H1 (cell line): Measurements from ENCODE around the gene CDC25C. TPM values are rescaled to one million over a fixed set of nuclear protein-coding genes. Genes with fewer than 3 reads are reported as not detected.

ENCODE experiments used
- CTCF ChIA-PET: fragments of 300-600 bp; sonication (Branson Sonifier 250); formaldehyde crosslinking; loops from one replicate; lab custom pipeline; 2021; ENCODE audit not compliant: partially characterized antibody; lab: Charles Lee
- POLR2A ChIA-PET: fragments of 300-600 bp; sonication (Branson Sonifier 250); formaldehyde crosslinking; loops from one replicate; lab custom pipeline; 2021; ENCODE audit warnings: inconsistent platforms; ENCODE audit not compliant: partially characterized antibody; lab: Charles Lee
- DNase-seq, 2 experiments: peaks; one replicate each; pipeline versions ENCODE4 v3.0.0 to v3.0.0-alpha.2; 2010 to 2022; ENCODE audit warnings: low spot score in 2 of 2, low read depth in 1 of 2, mixed read lengths in 1 of 2
- FAIRE-seq: peaks from 2 replicates; lab custom pipeline; 2011; peaks lifted over from hg19 to GRCh38; lab: Jason Lieb, UNC
- H2AFZ ChIP-seq: 2 replicates; pipeline ENCODE4 v1.8.1; 2012; ENCODE audit warnings: low read length, inconsistent platforms
- H2AK5ac ChIP-seq: 2 replicates; pipeline ENCODE4 v1.6.1; 2013; ENCODE audit warnings: low read depth, low read length
- H2BK120ac ChIP-seq: replicated peaks from 2 replicates; pipeline ENCODE3; 2013; ENCODE audit warnings: low read depth, low read length, inconsistent platforms
- H2BK12ac ChIP-seq: 2 replicates; pipeline ENCODE4 v1.6.1; 2013; ENCODE audit warnings: low read depth, low read length
- H2BK15ac ChIP-seq: 2 replicates; pipeline ENCODE4 v1.6.1; 2013; ENCODE audit warnings: low read length
- H2BK20ac ChIP-seq: 2 replicates; pipeline ENCODE4 v1.6.1; 2013; ENCODE audit warnings: low read length
- H2BK5ac ChIP-seq: 2 replicates; pipeline ENCODE4 v1.6.1; 2013; ENCODE audit warnings: low read depth, low read length
- H3K14ac ChIP-seq: 2 replicates; pipeline ENCODE4 v1.6.1; 2013; ENCODE audit warnings: inconsistent platforms; ENCODE audit not compliant: insufficient read length
- H3K18ac ChIP-seq: 2 replicates; pipeline ENCODE4 v1.6.1; 2013; ENCODE audit warnings: low read length; ENCODE audit errors: extremely low read depth
- H3K23ac ChIP-seq: 2 replicates; pipeline ENCODE4 v1.6.1; 2013; ENCODE audit warnings: inconsistent platforms; ENCODE audit not compliant: insufficient read length
- H3K23me2 ChIP-seq: 2 replicates; pipeline ENCODE4 v1.6.1; 2013; ENCODE audit warnings: low read depth, low read length
- H3K27ac ChIP-seq: 2 replicates; pipeline ENCODE4 v1.6.1; 2011; ENCODE audit warnings: low read depth, low read length, inconsistent platforms
- H3K27me3 ChIP-seq, 4 experiments: replicated peaks in 1 of 4; 1 replicate in 1 of 4; 2 replicates in 3 of 4; pipeline versions ENCODE4 v1.6.1 to v1.8.1; 2011 to 2013; ENCODE audit warnings: low read length in 3 of 4, mild to moderate bottlenecking in 3 of 4, inconsistent platforms in 2 of 4, mixed read lengths in 2 of 4, moderate library complexity in 1 of 4; ENCODE audit not compliant: control insufficient read depth in 3 of 4, insufficient read depth in 3 of 4; ENCODE audit errors: extremely low read depth in 1 of 4
- H3K36me3 ChIP-seq, 4 experiments: 2 replicates each; pipeline versions ENCODE4 v1.6.1 to v1.8.1; 2011 to 2013; ENCODE audit warnings: mild to moderate bottlenecking in 4 of 4, low read length in 3 of 4, moderate library complexity in 2 of 4, control low read depth in 1 of 4, inconsistent platforms in 1 of 4; ENCODE audit not compliant: insufficient read depth in 4 of 4, control insufficient read depth in 2 of 4
- H3K4ac ChIP-seq: replicated peaks from 2 replicates; pipeline ENCODE3; 2013; ENCODE audit warnings: low read length, low read depth, mixed read lengths, inconsistent platforms; ENCODE audit not compliant: insufficient read length
- H3K4me1 ChIP-seq, 4 experiments: replicated peaks in 1 of 4; 1 replicate in 1 of 4; 2 replicates in 3 of 4; pipeline versions ENCODE4 v1.6.1 to v1.8.1; 2011 to 2013; ENCODE audit warnings: low read length in 3 of 4, inconsistent platforms in 2 of 4, mixed read lengths in 1 of 4; ENCODE audit not compliant: insufficient read depth in 4 of 4, control insufficient read depth in 3 of 4
- H3K4me2 ChIP-seq, 2 experiments: 2 replicates each; pipeline versions ENCODE4 v1.6.1 to v1.8.1; 2011 to 2013; ENCODE audit warnings: low read depth in 2 of 2, low read length in 2 of 2, control low read depth in 1 of 2, inconsistent platforms in 1 of 2, mild to moderate bottlenecking in 1 of 2; ENCODE audit not compliant: insufficient read depth in 1 of 2
- H3K4me3 ChIP-seq, 4 experiments: fragments of 200-600, 300-600 bp in 1 of 4; sonication (generic), shearing (Covaris generic), sonication (Bioruptor Twin) in 1 of 4; 2 replicates each; pipeline versions ENCODE4 v1.5.1 to v1.8.1; 2011 to 2016; ENCODE audit warnings: low read length in 4 of 4, low read depth in 3 of 4, control low read depth in 2 of 4, inconsistent platforms in 2 of 4, mild to moderate bottlenecking in 2 of 4, mixed read lengths in 1 of 4, moderate library complexity in 1 of 4; ENCODE audit not compliant: insufficient read depth in 2 of 4; ENCODE audit errors: extremely low read depth in 1 of 4
- H3K56ac ChIP-seq: replicated peaks from 2 replicates; pipeline ENCODE3; 2013; ENCODE audit warnings: low read depth, mild to moderate bottlenecking, mixed read lengths, low read length, inconsistent platforms; ENCODE audit not compliant: insufficient read length
- H3K79me1 ChIP-seq: 2 replicates; pipeline ENCODE4 v1.6.1; 2013; ENCODE audit warnings: low read depth, low read length, control low read depth
- H3K79me2 ChIP-seq, 2 experiments: 2 replicates each; pipeline versions ENCODE4 v1.6.1 to v1.8.1; 2012 to 2013; ENCODE audit warnings: low read length in 2 of 2, mild to moderate bottlenecking in 2 of 2, inconsistent platforms in 1 of 2; ENCODE audit not compliant: insufficient read depth in 2 of 2, control insufficient read depth in 1 of 2
- H3K9ac ChIP-seq, 4 experiments: replicated peaks in 1 of 4; 1 replicate in 1 of 4; 2 replicates in 3 of 4; pipeline versions ENCODE4 v1.6.1 to v1.8.1; 2011 to 2013; ENCODE audit warnings: low read depth in 3 of 4, low read length in 3 of 4, control low read depth in 2 of 4, mild to moderate bottlenecking in 2 of 4, moderate library complexity in 2 of 4, inconsistent platforms in 1 of 4; ENCODE audit errors: extremely low read depth in 1 of 4
- H3K9me3 ChIP-seq, 2 experiments: 2 replicates each; pipeline versions ENCODE4 v1.6.1 to v1.8.1; 2012 to 2013; ENCODE audit warnings: mild to moderate bottlenecking in 2 of 2, moderate library complexity in 2 of 2, control low read depth in 1 of 2, inconsistent platforms in 1 of 2, low read depth in 1 of 2, low read length in 1 of 2, mixed read lengths in 1 of 2; ENCODE audit not compliant: insufficient read depth in 2 of 2
- H4K20me1 ChIP-seq, 2 experiments: replicated peaks in 1 of 2; 2 replicates each; pipeline versions ENCODE3 to v1.8.1; 2011 to 2013; ENCODE audit warnings: inconsistent platforms in 2 of 2, low read length in 2 of 2, mild to moderate bottlenecking in 1 of 2; ENCODE audit not compliant: insufficient read depth in 2 of 2, control insufficient read depth in 1 of 2
- H4K5ac ChIP-seq: 2 replicates; pipeline ENCODE4 v1.6.1; 2013; ENCODE audit warnings: low read length, low read depth, mixed read lengths, inconsistent platforms; ENCODE audit not compliant: insufficient read length
- H4K8ac ChIP-seq: 2 replicates; pipeline ENCODE4 v1.8.0; 2013; ENCODE audit warnings: mild to moderate bottlenecking, moderate library complexity, low read length, inconsistent platforms; ENCODE audit not compliant: insufficient read depth; ENCODE audit errors: extremely low read depth
- H4K91ac ChIP-seq: replicated peaks from 2 replicates; pipeline ENCODE3; 2013; ENCODE audit warnings: low read length, mixed read lengths, inconsistent platforms; ENCODE audit not compliant: insufficient read length
- EP300 ChIP-seq, 2 experiments: IDR thresholded peaks; 1 replicate in 1 of 2; 2 replicates in 1 of 2; pipeline ENCODE4 v1.6.1; 2011 to 2012; ENCODE audit warnings: low read depth in 2 of 2, low read length in 2 of 2, mild to moderate bottlenecking in 2 of 2, borderline replicate concordance in 1 of 2, inconsistent platforms in 1 of 2, moderate library complexity in 1 of 2
- HDAC2 ChIP-seq, 2 experiments: fragments of 300-600 bp in 1 of 2; sonication (generic) in 1 of 2; IDR thresholded peaks; 2 replicates each; pipeline ENCODE4 v1.6.1; 2011 to 2012; ENCODE audit warnings: low read depth in 2 of 2, low read length in 2 of 2, mild to moderate bottlenecking in 2 of 2, moderate library complexity in 2 of 2, borderline replicate concordance in 1 of 2, inconsistent platforms in 1 of 2
- RAD21 ChIP-seq, 2 experiments: IDR thresholded peaks in 1 of 2; conservative IDR thresholded peaks in 1 of 2; 2 replicates each; pipeline ENCODE4 v1.6.1; 2011; ENCODE audit warnings: low read depth in 2 of 2, low read length in 2 of 2, improper control_type of control experiment in 1 of 2, inconsistent platforms in 1 of 2, mild to moderate bottlenecking in 1 of 2, moderate library complexity in 1 of 2
- SIX5 ChIP-seq: IDR thresholded peaks from 2 replicates; pipeline ENCODE4 v1.6.1; 2011; ENCODE audit warnings: mild to moderate bottlenecking, low read depth, low read length
- SP1 ChIP-seq: IDR thresholded peaks from 2 replicates; pipeline ENCODE4 v1.6.1; 2011; ENCODE audit warnings: low read depth, low read length
- TCF12 ChIP-seq: IDR thresholded peaks from 2 replicates; pipeline ENCODE4 v1.6.1; 2011; ENCODE audit warnings: low read depth, mild to moderate bottlenecking, low read length
- WGBS, 2 experiments: shearing (Covaris generic) in 1 of 2; methylation state at CpG; one replicate each; pipeline versions ENCODE4 v1.1.6 to v1.1.7; 2013 to 2015; ENCODE audit warnings: low lambda C conversion rate in 2 of 2, mixed read lengths in 2 of 2, inconsistent platforms in 1 of 2, low coverage in 1 of 2, missing lambda C conversion rate in 1 of 2; ENCODE audit not compliant: insufficient replicate concordance in 2 of 2, insufficient coverage in 1 of 2, insufficient read length in 1 of 2; ENCODE audit errors: extremely low coverage in 1 of 2, missing lambda C conversion rate in 1 of 2; 5-methylcytosine and 5-hydroxymethylcytosine counted together
- polyA plus RNA-seq, 7 experiments: library from polyadenylated mRNA; depleted of rRNA in 3 of 7; stranded (reverse) in 5 of 7; unstranded in 2 of 7; fragments of >200 nt in 5 of 7; fragments of 200-250 nt in 2 of 7; gene quantifications; 1 replicate in 5 of 7; 2 replicates in 1 of 7; 4 replicates in 1 of 7; pipeline versions ENCODE4 v1.2.1 to v1.2.3, GENCODE V29; 2011 to 2013; ENCODE audit warnings: missing spikeins in 2 of 7, mixed read lengths in 2 of 7
- total RNA-seq: library from RNA; stranded (reverse); fragmentation: NEBNext Ultra II Directional; extraction: Animal tissue kit (Norgen Biotek cat#: 25700); gene quantifications from 2 replicates; pipeline ENCODE4 v1.2.1, GENCODE V29; 2021
- TF ChIP-seq, protein P1 (sequence below): IDR thresholded peaks from 2 replicates; pipeline ENCODE4 v1.6.1; 2012; ENCODE audit warnings: inconsistent platforms
- TF ChIP-seq, protein P2 (sequence below): IDR thresholded peaks from 2 replicates; pipeline ENCODE4 v1.6.1; 2012; ENCODE audit warnings: inconsistent platforms

CDC25C gene
- total and polyA plus RNA-seq, 2 of the 8 experiments (the other 6 are each of a cell fraction or from before 2014, with no cell fraction given), result 18.4 to 20.8 TPM

DNA sequence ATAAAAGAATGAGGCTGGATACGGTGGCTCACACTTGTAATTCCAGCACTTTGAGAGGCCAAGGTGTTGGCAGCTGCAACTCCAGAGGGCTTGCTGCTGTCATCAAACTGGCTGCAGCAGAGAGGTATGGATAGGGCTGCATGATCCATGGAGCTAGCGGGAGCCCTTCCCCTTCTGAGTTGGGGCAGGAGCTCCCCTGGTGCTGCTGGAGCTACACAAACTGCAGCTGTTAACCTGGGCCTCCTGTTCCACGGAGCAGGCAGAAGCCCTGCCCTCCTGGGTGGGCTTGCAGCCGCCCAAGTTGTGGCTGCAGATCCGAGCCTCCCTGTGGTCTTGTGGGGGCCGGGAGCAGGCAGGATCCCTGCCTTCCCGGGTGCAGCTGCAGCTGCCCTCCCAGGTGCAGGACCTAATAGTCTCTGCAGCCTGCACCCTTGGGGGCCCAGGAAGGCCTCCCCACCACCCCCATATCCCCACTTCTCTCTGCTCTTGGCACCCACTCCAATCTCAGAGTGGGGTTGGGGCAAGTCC, 15.8 kb downstream of the CDC25C start:
- H3K18ac ChIP-seq, result no peak overlapping the region
- H3K36me3 ChIP-seq, result peaks cover 0 to 25% (median 13%) of the 10 kb centered on the region in 4 experiments; a peak in 4 of 8 replicates
- H3K27ac ChIP-seq, result no peak overlapping the region
- H3K4ac ChIP-seq, result no peak overlapping the region
- H2BK5ac ChIP-seq, result no peak overlapping the region
- H4K5ac ChIP-seq, result no peak overlapping the region
- ChIA-PET CTCF (interaction anchor here (0.9 to 1.3 kb wide), 2 partner anchors 23 to 246 kb away, joined by 3 read pairs; no protein-coding TSS in a partner anchor), POLR2A (interaction anchor here (1.0 to 4.1 kb wide), 3 partner anchors 11 to 22 kb away, joined by 4 to 14 read pairs (median 5); partner anchors contain the start of genes CDC25C and FAM53C)
- H3K27me3 ChIP-seq, result no peaks in the 10 kb centered on the region
- DNase-seq (no peak), FAIRE-seq (no peak)
- no peak overlapping the region for H2AK5ac ChIP-seq
- H2AFZ ChIP-seq, result no peak overlapping the region
- no peak overlapping the region for H3K4me2 ChIP-seq
- H2BK15ac ChIP-seq, result no peak overlapping the region
- no peak overlapping the region for H3K9ac ChIP-seq
- H4K20me1 ChIP-seq, result no peaks in the 10 kb centered on the region
- 87% methylated on average over 7 of the region's 7 CpGs; no CpG with 5 or more reads in 1 of the 2 experiments for WGBS, 2 experiments
- no peak overlapping the region for H2BK20ac ChIP-seq
- no peaks in the 10 kb centered on the region for H3K79me1 ChIP-seq
- no peak overlapping the region for H3K56ac ChIP-seq
- H3K23me2 ChIP-seq, result no peaks in the 10 kb centered on the region
- H3K14ac ChIP-seq, result no peak overlapping the region
- H3K4me1 ChIP-seq, result no peaks in the 10 kb centered on the region
- H2BK12ac ChIP-seq, result no peak overlapping the region
- no peak overlapping the region for H3K23ac ChIP-seq
- no peaks in the 10 kb centered on the region for H3K9me3 ChIP-seq
- no peaks in the 10 kb centered on the region for H3K79me2 ChIP-seq
- H4K8ac ChIP-seq, result peak overlapping the region; percentile 51
- H2BK120ac ChIP-seq, result no peak overlapping the region
- no peak overlapping the region for H3K4me3 ChIP-seq
- H4K91ac ChIP-seq, result no peak overlapping the region
- TF ChIP-seq HDAC2 (IDR thresholded peaks at IDR 0.05; ENCODE audit: borderline replicate concordance in 1 of 2, low read depth in 2 of 2, low read length in 2 of 2) (no peak), SP1 (no peak), EP300 (IDR thresholded peaks at IDR 0.05; ENCODE audit: borderline replicate concordance in 1 of 2, low read depth in 2 of 2, low read length in 2 of 2) (no peak), TCF12 (no peak), RAD21 (IDR thresholded peaks at IDR 0.05 in 1 of 2, conservative IDR thresholded peaks at IDR 0.05 in 1 of 2; ENCODE audit: low read depth in 2 of 2, low read length in 2 of 2) (no peak), SIX5 (no peak)
- TF ChIP-seq, protein P1, sequence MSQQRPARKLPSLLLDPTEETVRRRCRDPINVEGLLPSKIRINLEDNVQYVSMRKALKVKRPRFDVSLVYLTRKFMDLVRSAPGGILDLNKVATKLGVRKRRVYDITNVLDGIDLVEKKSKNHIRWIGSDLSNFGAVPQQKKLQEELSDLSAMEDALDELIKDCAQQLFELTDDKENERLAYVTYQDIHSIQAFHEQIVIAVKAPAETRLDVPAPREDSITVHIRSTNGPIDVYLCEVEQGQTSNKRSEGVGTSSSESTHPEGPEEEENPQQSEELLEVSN, result no peak
- TF ChIP-seq, protein P2, sequence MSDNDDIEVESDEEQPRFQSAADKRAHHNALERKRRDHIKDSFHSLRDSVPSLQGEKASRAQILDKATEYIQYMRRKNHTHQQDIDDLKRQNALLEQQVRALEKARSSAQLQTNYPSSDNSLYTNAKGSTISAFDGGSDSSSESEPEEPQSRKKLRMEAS, result no peak
